ENCODE results near the gene TAF7. TPM values are rescaled to one million over a fixed set of nuclear protein-coding genes. Genes with fewer than 3 reads are reported as not detected.
"Not testable (repeated sequence)": the region's sequence is repeated elsewhere in the genome, so short reads cannot be mapped to it uniquely, and the experiment has no call there.

The TAF7 gene
- total RNA-seq, 1 experiment from 2014 or later = 78.7 TPM

DNA sequence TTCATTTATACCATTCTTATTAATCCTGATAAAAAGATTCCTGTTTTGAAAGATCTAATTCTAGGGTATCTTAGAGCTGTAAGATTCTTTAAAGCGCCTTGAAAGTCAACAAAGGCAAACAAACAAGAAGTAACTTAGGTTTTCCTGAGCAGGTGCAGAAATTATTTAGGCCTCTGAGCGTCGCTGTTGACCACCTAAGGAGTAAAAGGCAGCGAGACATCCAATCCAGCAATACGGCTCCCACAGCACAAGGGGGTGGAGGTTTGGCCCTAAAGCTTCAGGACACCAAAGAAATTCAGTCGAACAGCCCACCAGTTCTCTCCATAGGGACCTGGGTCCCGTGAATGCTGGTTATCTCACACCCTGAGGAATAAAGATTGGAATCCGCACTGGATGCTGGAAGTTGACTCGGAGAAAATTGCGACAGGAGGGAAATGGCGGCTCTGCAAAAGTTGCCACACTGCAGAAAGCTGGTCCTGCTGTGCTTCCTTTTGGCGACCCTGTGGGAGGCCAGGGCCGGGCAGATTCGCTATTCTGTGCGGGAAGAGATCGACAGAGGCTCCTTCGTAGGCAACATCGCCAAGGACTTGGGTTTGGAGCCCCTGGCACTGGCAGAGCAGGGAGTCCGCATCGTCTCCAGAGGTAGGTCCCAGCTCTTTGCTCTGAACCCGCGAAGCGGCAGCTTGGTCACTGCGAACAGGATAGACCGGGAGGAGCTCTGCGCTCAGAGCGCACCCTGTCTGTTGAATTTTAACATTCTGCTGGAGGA lies 18.1 kb upstream of the TAF7 start, which contains the start of gene PCDHGA2:
TSS of gene PCDHGA2 (plus strand) at position 223 of the 769 bp plus-strand sequence.
- Histone ChIP-seq H3K27me3 (replicated peaks; ENCODE audit: control insufficient read depth, insufficient read depth, low read length) (no peaks in the 10 kb centered on the region), H3K4me3 (ENCODE audit: low read depth, low read length) (no peak within 1 kb of the TSS), H3K36me3 (ENCODE audit: control insufficient read depth, insufficient read depth, low read length) (no peaks in the 10 kb centered on the region), H3K9me3 (peaks cover 3% of the 10 kb centered on the region; the same call in 1 of the 2 replicates), H3K4me1 (no peaks in the 10 kb centered on the region)
- Mint-ChIP-seq H3K9me3 (ENCODE audit: unreplicated experiment) (peaks cover 24% of the 10 kb centered on the region), H3K36me3 (ENCODE audit: insufficient read depth, unreplicated experiment) (no peaks in the 10 kb centered on the region), H3K4me3 (ENCODE audit: unreplicated experiment) (no peak within 1 kb of the TSS), H3K27ac (ENCODE audit: unreplicated experiment) (no peak within 1 kb of the TSS), H3K4me1 (ENCODE audit: low read depth, unreplicated experiment) (no peaks in the 10 kb centered on the region), H3K27me3 (ENCODE audit: insufficient read depth, unreplicated experiment) (no peaks in the 10 kb centered on the region)
- CTCF ChIA-PET = interaction anchor here (0.8 kb wide), 1 partner anchor 11 kb away, joined by 3 read pairs; the partner anchor contains the start of gene PCDHGB1
- BruUV-seq (replicated peaks) = no TSS peak
- intact Hi-C loops (cut with micrococcal nuclease; ENCODE audit: unreplicated experiment) = no loop called here
- TF ChIP-seq, protein P1, sequence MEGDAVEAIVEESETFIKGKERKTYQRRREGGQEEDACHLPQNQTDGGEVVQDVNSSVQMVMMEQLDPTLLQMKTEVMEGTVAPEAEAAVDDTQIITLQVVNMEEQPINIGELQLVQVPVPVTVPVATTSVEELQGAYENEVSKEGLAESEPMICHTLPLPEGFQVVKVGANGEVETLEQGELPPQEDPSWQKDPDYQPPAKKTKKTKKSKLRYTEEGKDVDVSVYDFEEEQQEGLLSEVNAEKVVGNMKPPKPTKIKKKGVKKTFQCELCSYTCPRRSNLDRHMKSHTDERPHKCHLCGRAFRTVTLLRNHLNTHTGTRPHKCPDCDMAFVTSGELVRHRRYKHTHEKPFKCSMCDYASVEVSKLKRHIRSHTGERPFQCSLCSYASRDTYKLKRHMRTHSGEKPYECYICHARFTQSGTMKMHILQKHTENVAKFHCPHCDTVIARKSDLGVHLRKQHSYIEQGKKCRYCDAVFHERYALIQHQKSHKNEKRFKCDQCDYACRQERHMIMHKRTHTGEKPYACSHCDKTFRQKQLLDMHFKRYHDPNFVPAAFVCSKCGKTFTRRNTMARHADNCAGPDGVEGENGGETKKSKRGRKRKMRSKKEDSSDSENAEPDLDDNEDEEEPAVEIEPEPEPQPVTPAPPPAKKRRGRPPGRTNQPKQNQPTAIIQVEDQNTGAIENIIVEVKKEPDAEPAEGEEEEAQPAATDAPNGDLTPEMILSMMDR (IDR thresholded peaks at IDR 0.05; ENCODE audit: insufficient read depth in 1 of 2, low read depth in 1 of 2, low read length in 1 of 2, severe bottlenecking in 1 of 2, unreplicated experiment in 1 of 2) = peak in 1 of 2 experiments; percentile 13
- POLR2A ChIA-PET = no interaction called here
- no peak for DNase-seq

DNA sequence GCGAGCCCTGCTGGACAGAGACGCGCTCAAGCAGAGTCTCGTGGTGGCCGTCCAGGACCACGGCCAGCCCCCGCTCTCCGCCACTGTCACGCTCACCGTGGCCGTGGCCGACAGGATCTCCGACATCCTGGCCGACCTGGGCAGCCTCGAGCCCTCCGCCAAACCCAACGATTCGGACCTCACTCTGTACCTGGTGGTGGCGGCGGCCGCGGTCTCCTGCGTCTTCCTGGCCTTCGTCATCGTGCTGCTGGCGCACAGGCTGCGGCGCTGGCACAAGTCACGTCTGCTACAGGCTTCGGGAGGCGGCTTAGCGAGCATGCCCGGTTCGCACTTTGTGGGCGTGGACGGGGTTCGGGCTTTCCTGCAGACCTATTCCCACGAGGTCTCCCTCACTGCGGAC lies 12.0 kb upstream of the TAF7 start:
- intact Hi-C loops (cut with micrococcal nuclease; ENCODE audit: unreplicated experiment); BruUV-seq (replicated peaks); DNase-seq; H3K9me3 Mint-ChIP-seq (ENCODE audit: unreplicated experiment); H3K27me3 ChIP-seq (replicated peaks; ENCODE audit: control insufficient read depth, insufficient read depth, low read length); H3K36me3 Mint-ChIP-seq (ENCODE audit: insufficient read depth, unreplicated experiment); H3K4me3 Mint-ChIP-seq (ENCODE audit: unreplicated experiment); H3K4me1 ChIP-seq; H3K27me3 Mint-ChIP-seq (ENCODE audit: insufficient read depth, unreplicated experiment); CTCF ChIA-PET; POLR2A ChIA-PET; H3K27ac Mint-ChIP-seq (ENCODE audit: unreplicated experiment); H3K36me3 ChIP-seq (ENCODE audit: control insufficient read depth, insufficient read depth, low read length); H3K9me3 ChIP-seq; H3K4me3 ChIP-seq (ENCODE audit: low read depth, low read length); H3K4me1 Mint-ChIP-seq (ENCODE audit: low read depth, unreplicated experiment): not testable (repeated sequence)

DNA sequence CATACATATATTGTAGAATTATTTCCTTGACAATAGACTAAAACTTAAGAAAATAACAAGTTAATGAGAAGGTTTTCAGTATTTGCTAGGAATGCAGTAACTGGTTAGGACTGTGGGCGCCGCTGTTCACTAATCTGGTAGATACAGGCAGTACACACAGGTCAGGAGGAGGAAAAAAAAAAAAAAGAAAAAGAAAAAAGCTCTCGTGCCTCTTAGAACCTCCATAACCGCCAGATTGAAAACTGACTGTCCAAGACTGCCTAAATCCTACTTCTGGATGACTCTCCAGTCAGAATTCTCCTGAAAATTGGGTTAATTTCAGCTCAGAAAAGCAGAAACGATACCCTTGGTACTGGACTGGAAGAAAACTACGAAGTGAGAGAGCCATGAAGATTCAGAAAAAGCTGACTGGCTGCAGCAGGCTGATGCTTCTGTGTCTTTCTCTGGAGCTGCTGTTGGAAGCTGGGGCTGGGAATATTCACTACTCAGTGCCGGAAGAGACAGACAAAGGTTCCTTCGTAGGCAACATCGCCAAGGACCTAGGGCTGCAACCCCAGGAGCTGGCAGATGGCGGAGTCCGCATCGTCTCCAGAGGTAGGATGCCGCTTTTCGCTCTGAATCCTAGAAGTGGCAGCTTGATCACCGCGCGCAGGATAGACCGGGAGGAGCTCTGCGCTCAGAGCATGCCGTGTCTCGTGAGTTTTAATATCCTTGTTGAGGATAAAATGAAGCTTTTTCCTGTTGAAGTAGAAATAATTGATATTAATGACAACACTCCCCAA lies 9.9 kb upstream of the TAF7 start, which contains the start of gene PCDHGA1:
TSS of gene PCDHGA1 (plus strand) at position 216 of the 782 bp plus-strand sequence.
- no peaks in the 10 kb centered on the region for H3K9me3 Mint-ChIP-seq (ENCODE audit: unreplicated experiment)
- no peaks in the 10 kb centered on the region for H3K4me1 Mint-ChIP-seq (ENCODE audit: low read depth, unreplicated experiment)
- H3K27me3 Mint-ChIP-seq (ENCODE audit: insufficient read depth, unreplicated experiment) = no peaks in the 10 kb centered on the region
- no peak for DNase-seq
- ChIA-PET CTCF (interaction anchor here (0.7 to 1.1 kb wide), 3 partner anchors 10 to 233 kb away, joined by 3 to 4 read pairs (median 3); partner anchors contain the start of gene TAF7), POLR2A (interaction anchor here (1.0 kb wide), 1 partner anchor 10 kb away, joined by 9 read pairs; the partner anchor contains the start of gene TAF7)
- no peak within 1 kb of the TSS for H3K27ac Mint-ChIP-seq (ENCODE audit: unreplicated experiment)
- no peaks in the 10 kb centered on the region for H3K4me1 ChIP-seq
- intact Hi-C loops (cut with micrococcal nuclease; ENCODE audit: unreplicated experiment) = no loop called here
- H3K4me3 ChIP-seq (ENCODE audit: low read depth, low read length) = no peak within 1 kb of the TSS
- H3K36me3 ChIP-seq (ENCODE audit: control insufficient read depth, insufficient read depth, low read length) = no peaks in the 10 kb centered on the region
- TF ChIP-seq, protein P1 (IDR thresholded peaks at IDR 0.05; ENCODE audit: insufficient read depth in 1 of 2, low read depth in 1 of 2, low read length in 1 of 2, severe bottlenecking in 1 of 2, unreplicated experiment in 1 of 2) = peak in 1 of 2 experiments; percentile 15
- H3K9me3 ChIP-seq = peaks cover 3% of the 10 kb centered on the region; the same call in 1 of the 2 replicates
- no peaks in the 10 kb centered on the region for H3K27me3 ChIP-seq (replicated peaks; ENCODE audit: control insufficient read depth, insufficient read depth, low read length)
- H3K36me3 Mint-ChIP-seq (ENCODE audit: insufficient read depth, unreplicated experiment) = no peaks in the 10 kb centered on the region
- H3K4me3 Mint-ChIP-seq (ENCODE audit: unreplicated experiment) = no peak within 1 kb of the TSS
- no TSS peak for BruUV-seq (replicated peaks)
